HuH-7.5 (cell line): ENCODE results near the gene USP1.

ENCODE experiments used
- DNase-seq: peaks from one replicate; pipeline ENCODE4 v3.0.0; 2011; ENCODE audit warnings: low spot score

Gene USP1

GRCh38 chr1:62487956-62488355, 51.1 kb downstream of the USP1 start:
- DNase-seq, result no peak

GRCh38 chr1:62492521-62492920, 55.7 kb downstream of the USP1 start:
- no peak for DNase-seq

- DNase-seq, result no peak
Measured at GRCh38 chr1:62493656-62494055, 56.8 kb downstream of the USP1 start.

GRCh38 chr1:62494137-62494536, 57.3 kb downstream of the USP1 start:
- DNase-seq, result no peak

- no peak for DNase-seq
Measured at GRCh38 chr1:62500210-62500609, 63.4 kb downstream of the USP1 start.
